NCI-H2171 (cell line): ENCODE results near the gene MRPL47.
"Not testable (repeated sequence)": the region's sequence is repeated elsewhere in the genome, so short reads cannot be mapped to it uniquely, and the experiment has no call there.

Source experiments
- DNase-seq: peaks from one replicate; lab custom pipeline; 2025; lab: John Stamatoyannopoulos, UW

MRPL47 gene

DNA sequence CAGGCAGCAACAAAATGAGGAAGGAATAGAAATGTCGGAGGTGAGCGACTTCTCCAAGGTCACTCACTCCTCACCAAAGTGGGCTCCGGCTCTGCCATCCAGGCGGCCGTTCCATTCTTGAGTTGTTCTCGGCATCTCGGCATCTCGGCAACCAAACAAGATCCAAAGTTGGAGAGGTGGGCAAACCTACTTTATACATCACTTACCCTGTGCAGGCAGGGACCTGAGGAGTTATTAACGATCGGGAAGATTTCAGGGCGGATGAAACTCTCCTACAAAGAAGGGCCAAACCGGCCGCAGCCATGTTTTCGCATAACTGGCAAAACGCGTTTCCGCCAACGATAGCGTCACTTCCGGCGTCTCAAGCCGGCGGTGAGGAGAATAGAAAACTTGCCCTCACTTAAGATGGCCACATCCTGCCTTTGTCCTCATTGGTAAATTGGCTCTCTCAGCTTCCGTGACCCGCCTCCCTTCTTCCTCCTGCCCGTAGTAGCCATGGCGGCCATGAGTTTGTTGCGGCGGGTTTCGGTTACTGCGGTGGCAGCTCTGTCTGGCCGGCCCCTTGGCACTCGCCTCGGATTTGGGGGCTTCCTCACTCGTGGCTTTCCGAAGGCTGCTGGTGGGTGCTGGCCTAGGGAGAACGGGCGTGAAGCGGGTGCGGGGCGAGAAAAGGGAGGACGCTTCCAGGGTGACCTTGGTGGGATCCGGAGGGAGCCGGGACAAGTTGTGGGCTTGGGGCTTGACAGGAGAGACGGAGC lies at the start of gene MRPL47, which contains the start of gene NDUFB5:
TSS of gene MRPL47 (minus strand) at position 318 of the 758 bp plus-strand sequence. CDS start at position 304, 14 bp downstream.
TSS of gene NDUFB5 (plus strand) at position 474 of the 758 bp plus-strand sequence. CDS start at position 496, 22 bp downstream.
- DNase-seq, result peak; percentile 96

DNA sequence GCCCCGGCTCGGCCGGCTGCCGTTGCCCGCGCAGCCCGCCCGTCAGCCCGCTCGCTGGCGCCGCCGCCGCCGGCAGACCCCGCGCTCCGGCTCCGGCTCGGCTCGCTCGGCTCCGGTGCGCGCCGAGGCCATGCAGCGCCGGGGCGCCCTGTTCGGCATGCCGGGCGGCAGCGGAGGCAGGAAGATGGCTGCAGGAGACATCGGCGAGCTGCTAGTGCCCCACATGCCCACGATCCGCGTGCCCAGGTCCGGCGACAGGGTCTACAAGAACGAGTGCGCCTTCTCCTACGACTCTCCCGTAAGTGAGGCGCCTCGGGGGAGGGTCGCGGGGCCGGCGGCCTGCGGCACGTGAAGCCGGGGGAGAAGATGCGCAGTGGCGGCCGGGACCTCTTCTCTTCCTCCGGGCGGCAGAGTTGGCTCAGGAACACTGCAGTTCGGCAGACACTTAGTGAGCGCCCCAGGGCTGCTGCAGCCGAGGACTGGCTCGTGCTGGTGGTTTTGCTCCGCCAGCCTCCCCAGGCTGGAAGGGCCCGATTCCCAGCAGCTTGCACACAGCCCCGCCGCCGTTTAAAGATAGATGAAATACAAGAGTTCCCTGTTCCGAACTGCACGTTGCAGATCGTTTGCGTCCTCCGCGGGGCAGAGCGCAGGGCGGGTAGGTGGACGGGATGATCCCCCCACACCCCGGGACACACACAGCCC lies 48.8 kb upstream of the MRPL47 start:
- DNase-seq, result peak; percentile 67

DNA sequence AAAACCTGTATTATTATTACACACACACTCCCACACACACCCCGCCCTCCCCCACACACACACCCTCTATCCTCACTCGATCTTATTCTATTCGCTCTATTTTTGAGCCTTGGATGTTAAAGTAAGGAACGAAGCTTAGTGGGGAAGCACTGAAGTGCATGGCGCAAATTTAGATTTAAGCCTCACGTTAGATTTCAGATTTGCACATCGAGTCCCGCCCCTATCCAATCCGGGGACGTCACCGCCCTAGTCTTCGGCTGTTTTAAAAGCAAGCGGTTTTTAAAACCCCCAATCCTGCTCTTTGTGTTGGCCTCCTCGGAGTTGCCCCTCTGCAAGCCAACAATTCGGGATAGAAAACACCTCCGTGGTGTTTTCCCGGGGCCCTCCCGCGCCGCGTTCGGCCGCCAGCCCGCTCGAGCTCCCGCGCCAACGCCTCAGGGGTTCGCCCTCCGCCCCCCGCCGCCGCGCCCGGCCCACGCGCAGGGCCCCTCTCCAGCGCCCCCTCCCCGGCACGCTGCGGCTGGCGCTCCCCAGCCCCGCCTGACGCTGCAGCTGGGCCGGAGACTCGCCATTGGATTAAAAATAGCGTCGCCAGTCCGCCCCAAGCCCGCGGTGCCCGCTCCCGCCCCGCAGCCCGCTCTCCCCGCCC lies 48.1 kb upstream of the MRPL47 start, which contains the start of gene USP13:
TSS of gene USP13 (plus strand) at position 594 of the 649 bp plus-strand sequence. CDS start 186 bp downstream, outside the sequence.
- DNase-seq, result peak; percentile 74

DNA sequence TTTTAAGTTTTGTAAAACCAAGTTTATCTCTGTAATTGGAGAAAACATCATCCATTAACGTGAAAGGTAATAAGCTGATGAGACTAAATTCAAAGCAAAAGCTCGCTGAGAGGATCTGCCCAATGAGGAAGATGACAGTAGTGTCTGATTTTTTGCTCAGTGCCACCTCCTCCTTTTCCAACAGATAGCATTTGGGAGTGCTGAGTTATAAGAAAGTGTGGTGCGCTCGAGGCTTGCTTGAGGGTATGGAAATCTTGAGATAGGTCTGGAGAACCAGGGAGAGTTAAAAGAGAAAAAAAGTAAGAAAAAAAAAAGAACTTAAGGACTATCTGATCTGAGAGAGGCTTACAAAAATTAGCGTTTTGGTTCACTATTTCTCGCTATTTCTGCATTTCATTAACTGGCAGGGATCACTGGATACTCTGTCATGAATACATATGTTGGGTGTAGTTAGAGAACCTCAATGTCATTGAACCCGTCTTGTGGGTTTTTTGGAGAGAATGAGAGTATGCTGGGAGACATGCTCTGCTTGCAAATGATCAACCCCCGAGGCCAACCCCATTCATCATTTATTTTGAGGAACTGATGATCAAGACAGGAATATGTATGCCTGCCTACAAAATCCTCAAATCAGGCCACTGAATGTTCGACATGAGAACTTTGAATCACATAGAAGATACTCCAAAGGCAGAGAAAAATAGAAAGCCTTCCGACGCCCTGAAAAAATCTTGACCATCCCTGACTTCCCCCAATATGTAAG lies 47.4 kb upstream of the MRPL47 start:
- DNase-seq, result no peak

DNA sequence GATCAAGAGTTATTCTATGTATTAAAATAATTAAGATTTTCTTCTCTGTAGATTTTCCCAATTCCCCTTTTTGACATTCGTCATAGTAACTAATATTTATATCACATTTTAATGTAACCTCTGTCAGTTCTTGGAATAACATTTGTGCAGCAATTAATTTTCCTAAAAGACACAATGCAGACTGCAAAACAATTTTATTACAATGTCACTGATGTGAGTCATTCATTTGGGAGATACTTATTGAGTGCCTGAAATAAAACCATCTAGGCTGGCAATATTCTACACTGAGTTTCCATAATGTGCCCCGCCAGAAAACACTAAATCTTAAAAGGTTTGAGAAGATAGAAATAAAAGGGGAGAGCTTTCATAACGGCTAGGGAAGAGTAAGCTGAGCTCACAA lies 41.7 kb upstream of the MRPL47 start:
- DNase-seq, result no peak

DNA sequence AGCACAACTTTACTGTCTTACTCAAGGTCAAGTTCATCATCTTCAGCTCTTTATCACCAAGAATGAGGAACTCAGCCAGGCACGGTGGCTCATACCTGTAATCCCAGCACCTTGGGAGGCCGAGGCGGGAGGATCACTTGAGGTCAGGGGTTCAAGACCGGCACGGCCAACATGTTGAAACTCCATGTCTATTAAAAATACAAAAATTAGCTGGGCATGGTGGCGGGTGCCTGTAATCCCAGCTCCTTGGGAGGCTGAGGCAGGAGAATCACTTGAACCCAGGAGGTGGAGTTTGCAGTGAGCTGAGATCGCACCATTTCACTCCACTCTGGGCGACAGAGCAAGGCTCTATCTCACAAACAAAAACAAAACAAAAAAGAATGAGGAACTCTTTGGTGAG lies 39.4 kb upstream of the MRPL47 start:
- not testable (repeated sequence) for DNase-seq

DNA sequence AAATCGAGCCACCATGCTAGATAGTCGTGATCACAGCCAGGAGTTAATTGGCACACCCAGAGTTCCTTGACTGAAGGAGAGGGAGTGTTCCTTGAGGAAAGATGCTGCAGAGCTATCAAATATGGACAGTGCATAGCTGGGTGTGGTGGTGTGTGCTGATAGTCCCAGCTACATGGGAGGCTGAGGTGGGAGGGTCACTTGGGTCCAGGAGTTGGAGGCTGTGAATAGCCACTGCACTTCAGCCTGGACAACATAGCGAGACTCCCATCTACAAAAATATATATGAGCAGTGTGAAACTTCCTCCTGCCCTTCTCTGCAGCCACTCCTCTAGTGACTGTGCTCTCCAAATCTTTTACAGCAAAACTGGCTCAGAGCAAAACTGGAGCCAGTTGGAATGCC lies 38.4 kb upstream of the MRPL47 start:
- DNase-seq, result no peak

DNA sequence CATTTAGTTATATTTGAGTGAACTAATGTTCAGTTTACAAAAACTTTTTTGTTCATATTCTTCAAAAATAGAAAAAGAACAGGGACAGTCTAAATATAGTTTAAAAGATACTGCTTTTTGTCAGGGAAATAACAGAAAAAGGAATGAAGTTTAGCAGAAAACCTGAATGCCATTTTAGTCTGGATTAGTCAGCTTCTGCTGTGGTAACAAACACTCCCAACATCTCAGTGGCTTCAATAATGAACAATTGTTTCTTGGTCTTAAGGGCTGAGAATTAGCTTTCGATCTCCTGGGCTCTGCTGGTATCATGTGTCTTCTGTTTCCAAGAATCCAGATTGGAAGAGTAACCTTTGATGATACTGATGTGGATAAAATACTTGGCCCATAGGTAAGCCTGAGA lies 36.0 kb upstream of the MRPL47 start:
- DNase-seq, result no peak

DNA sequence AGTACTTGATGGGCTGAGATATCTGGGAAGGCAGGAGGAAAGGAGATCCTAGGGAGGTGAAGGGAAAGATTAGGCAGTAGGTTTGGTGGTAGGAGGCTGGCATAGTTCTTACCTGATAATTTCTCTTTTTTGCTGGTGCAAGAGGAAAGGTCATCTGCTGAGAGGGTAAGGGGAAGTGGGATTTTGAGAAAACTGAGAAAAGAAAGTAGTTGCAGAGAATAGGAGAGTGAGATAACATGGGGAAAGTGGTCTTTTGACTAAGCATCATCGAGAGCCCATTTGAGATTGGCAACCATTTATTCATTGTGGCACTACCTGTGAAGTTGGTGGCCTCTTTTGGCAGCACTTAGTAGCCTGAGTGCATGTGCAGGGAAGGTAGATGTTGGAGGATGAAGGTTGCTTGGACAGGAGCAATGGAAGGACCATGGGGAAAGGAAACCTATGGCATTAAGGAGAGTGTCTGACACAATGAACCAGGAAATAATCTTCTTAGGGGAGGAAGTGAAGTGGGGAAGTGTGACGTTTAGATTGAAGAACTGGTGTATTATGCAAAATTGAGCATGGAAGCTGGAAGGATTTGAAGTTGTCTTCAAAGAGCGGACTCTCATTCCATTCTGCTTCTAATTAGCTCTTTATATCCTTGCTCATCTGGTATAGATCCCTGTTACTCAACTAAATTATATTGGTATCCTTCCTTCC lies 26.5 kb upstream of the MRPL47 start:
- DNase-seq, result no peak

DNA sequence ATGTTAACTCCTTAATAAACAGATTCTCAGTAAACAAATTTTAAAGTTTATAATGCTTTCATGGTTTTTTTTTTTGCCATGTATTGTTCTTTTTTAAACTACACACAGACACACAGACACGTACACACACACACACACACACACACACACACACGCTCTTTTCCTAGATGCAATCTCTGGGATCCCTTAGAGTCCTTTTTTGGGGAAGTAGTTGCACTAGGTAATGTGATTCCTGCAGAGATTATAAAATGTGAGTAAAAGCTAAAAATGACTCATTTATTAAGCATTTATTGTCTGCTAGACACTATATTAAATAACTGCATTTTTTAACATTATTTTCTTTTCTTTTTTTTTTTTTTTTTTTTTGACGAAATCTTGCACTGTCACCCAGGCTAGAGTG lies 20.0 kb upstream of the MRPL47 start:
- no peak for DNase-seq

DNA sequence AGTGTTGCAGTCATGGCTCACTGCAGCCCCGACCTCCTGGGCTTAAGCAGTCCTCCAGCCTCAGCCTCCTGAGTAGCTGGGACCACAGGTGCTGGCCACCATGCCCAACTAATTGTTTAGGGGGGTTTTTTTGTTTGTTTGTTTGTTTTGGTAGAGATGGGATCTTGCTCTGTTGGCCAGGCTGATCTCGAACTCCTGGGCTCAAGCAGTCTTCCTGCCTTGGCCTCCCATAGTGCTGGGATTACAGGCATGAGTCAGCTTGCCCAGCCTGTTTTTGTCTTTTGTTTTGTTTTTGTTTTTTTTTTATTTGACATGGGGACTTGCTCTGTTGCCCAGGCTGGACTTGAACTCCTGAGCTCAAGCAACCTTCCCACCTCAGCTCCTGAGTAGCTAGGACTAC lies 17.6 kb upstream of the MRPL47 start:
- DNase-seq, result no peak

DNA sequence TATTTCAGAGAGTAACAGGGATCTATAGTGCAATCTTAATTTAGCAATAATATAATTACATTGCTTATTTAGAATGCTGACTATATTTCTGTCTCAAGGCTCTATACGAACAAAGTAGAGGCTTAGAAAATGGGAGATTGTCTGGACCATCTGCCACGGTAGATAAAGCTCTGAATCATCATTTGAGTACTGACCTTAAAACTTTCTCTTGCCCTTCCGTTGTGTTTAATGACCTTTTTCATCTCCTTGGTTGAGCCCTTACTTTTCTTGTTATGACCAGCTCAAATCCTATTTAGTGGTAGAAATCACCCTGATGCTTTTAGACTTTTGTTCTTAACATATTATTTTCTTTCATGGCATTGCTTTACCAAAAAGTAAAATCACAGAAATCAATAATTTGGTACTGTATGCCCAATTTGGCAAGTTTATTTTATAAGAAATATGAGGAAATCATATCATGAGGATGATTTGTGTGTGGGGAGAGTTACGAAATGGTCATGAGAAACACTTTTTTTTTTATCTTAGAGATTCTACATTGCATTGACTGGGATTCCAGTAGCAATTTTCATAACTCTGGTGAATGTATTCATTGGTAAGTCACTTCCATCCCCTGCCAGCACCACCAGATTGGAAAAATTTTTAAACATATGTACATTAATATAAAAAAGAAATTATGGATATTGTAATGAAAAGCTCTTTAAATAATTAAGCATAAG lies 11.2 kb upstream of the MRPL47 start:
- DNase-seq, result no peak

DNA sequence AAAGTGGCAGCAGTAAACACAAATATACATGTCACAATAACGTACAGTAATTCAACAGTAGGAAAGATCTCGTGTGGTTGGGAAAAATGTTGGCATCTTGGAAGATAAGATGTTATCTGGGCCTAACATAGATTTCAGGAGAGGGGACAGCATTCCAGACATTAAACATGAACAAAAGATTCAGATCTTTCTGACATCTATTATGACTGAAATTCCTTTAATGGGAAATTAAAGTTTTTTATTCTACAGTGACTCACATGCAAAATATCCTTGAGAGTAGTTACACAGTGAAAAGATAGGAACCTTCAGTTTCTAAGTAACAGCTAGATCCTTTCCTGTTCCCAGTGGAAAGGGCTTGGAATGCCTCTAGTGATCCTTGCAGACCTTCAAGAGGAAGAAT lies 9.4 kb upstream of the MRPL47 start:
- DNase-seq, result no peak

DNA sequence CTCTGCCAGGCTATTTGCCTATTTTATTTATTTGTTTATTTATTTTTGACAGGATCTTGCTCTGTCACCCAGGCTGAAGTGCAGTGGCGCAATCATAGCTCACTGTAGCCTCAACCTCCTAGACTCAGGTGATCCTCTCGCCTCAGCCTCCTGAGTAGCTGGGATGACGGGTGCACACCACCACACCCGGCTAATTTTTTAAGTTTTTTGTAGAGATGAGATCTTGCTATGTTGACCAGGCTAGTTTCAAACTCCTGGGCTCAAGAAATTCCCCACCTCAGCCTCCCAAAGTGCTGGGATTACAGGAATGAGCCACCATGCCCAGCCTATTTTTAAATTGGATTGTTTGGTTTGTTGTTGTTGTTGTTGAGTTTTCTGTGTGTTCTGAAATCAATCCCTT lies 5.6 kb upstream of the MRPL47 start:
- no peak for DNase-seq

DNA sequence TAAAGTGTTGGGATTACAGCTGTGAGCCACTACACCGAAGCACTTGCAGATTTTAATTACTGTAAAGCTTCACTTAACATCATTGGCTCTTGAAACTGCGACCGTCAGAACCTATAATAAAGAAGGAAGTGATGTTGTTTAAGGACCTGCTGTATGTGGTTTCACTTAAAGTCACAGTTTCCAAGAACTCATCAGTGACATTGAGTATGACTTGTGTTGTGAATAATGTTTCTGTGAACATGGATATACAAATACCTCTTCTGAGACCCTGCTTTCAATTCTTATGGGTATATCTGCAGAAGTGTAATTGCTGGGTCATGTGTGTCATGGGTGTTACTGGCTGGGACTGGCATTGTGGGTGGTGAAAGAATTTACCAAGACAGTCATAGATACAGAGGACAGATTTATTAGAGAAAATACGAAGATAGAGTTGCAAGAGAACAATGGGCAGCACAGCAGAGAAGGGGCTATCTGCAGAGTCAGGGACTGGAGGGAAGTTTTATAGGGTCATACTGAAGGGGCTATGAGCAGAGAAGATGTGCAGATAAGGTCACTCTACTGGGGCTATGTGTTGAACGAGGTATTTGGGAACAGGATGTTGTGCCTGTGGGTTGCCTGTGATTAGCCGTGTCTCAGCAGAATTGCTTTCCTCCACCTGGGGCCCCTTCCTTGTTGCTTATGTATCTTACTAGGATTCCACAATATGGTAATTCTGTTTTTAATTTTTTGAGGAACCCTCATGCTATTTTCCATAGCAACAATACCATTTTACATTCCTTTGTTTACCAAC lies 4.7 kb upstream of the MRPL47 start:
- DNase-seq, result no peak

DNA sequence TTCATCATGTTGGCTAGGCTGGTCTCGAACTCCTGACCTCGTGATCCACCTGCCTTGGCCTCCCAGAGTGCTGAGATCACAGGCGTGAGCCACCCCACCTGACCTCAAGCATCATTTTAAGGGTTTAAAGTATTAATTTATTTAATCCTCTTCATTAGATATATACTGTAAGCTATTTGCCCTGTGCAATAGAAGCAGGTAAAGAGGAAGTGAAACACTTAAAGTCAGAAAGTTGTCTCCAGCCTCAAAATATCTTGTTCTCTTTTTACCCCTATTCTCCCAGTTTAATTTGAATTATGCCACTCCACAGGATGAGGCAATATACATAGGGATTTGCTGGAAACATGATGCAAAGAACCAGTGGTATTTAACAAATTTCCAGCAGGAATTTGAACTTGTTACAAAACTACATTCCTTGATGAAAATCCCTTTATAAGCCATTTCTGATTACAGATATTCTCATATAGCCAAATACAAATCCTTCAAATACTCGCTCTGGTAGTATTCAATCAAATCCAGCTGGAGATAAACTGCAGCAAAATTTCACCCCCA lies 2.2 kb upstream of the MRPL47 start:
- DNase-seq, result no peak

DNA sequence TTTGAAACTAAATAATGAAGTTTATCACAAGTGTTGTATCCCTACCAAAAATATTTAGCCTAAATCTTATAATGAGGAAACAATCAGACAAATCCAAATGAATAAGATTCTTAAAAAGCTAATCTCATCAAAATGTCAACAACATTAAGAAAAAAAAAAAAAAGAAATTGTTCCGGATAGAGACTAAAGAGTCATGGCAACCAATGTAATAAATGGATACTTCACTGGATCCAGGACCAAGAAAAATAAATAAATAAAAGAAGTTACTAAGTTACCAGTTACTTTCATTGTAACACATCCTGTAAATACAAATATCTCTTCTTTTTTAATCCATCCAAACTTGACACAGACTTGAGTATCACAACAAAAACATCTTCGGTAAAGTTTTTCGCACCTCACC lies 607 bp downstream of the MRPL47 start:
- no peak for DNase-seq

DNA sequence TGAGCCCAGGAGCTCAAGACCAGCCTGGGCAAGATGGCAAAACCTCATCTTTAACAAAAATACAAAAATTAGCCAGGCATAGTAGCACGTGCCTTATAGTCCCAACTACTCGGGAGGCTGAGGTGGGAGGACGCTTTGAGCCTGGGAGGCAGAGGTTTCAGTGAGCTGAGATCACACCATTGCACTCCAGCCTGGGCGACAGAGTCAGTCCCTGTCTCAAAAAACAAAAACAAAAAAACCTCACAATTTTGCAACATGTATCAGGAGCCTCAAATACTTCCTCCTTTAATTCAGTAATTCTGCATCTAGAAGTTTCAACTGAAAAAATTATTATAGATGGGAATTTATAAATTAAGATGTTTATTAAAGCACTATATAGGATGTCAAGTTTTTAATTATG lies 1.1 kb downstream of the MRPL47 start:
- DNase-seq, result no peak

DNA sequence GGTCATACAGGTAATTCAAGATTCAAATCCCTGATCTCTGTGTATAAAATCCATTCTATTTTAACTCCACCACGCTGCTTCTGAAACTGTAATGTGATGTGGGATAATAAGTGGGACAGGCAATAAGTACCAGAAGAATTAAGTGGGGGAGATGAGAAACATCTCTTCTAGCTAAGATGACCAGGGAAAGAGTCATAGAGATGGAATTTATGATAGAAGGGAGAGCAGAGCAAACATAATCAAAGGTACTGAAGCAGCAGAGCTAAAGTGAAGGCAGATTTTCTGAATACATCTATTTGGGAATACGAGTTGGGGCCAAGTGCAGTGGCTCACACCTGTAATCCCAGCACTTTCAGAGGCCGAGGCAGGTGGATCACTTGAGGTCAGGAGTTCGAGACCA lies 4.9 kb downstream of the MRPL47 start:
- no peak for DNase-seq

DNA sequence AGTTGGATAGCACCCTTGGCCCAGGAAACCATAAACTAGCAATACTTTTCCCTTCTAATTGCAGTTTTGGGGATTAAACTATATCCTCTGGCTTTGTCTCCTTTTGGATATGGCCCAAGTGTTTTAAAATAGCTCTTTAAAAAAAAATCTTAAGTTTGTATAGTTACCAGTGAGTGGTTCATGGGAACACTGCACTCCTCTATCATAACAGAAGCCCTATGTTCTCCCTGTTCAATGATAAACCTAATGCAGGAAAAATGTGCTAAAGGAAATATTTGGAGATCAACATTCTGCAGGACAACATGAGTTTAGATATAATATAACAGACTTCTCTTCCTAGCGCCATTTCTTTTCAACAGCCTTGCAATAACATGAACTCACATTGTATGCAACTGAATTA lies 13.1 kb downstream of the MRPL47 start:
- no peak for DNase-seq
